ENCODE results near the gene YWHAE.
"Not testable (repeated sequence)": the region's sequence is repeated elsewhere in the genome, so short reads cannot be mapped to it uniquely, and the experiment has no call there.

Gene YWHAE

DNA sequence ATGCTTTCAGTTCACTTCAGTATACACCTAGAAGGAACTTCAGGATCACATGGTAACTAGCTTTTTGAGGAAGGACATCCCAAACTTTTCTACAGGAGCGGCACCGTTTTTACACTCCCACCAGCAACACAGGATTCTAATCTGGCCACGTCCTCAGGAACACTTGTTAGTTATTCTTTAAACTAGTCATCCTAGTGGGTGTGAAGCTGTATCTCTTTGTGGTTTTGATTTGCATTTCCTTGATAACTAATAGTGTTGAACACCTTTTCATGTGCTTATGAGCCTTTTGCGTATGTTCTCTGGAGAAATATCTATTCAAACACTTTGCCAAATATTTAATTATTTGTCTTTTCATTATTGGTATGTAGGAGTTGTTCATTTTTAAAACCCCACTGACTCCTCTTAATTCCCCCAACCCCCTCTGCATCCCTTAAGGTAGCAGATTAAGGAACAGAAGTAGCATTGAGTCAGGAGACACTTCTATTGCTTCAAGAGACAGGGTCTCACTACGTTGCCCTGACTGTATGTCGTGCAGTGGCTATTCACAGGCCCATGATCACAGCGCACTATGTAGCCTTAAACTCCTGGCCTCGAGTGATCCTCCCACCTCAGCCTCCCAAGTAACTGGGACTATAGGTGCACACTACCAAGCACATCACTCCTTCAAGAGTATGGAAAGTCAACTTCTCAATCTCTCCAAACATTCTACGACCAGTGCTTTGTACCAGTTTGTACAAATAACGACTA is 25.4 kb downstream of the YWHAE start:
- DNase-seq (ENCODE audit: low read depth in 1 of 2, low spot score in 1 of 2) = peak in 1 of 2 donors; percentile 7

DNA sequence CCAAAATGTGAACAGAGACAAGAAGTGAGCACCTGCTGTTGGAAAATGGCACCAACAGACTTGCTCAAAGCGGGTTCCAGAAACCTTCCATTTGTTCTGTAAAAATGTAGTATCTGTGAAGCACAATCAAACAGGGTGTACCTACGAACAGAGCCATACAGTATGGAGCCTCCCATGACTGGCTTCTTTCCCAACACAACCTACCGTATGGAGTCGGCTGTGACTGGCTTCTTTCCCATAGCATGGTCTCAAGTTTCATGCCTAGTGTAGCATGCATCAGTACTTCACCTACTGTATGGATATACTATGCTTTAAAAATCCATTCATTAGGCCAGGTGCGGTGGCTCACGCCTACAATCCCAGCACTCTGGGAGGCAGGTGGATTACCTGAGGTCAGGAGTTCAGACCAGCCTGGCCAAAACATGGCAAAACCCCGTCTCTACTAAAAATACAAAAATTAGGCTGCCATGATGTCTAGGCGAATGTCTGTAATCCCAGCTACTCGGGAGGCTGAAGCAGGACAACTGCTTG is 26.2 kb downstream of the YWHAE start:
- DNase-seq (ENCODE audit: low read depth in 1 of 2, low spot score in 1 of 2) = no peak

DNA sequence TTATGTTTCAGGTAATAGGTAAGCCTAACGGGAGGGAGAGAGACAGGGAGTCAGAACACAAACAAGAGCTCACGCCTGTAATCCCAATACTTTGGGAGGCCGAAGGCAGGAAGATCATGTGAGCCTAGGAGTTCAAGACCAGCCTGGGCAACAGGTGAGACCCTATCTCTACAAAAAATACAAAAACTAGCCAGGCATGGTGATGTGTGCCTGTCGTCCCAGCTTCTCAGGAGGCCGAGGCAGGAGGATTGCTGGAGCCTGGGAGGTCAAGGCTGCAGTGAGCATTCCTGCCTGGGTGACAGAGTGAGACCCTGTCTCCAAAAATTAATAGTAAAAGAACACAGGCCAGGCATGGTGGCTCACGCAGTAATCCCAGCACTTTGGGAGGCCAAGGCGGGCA is 27.4 kb downstream of the YWHAE start:
- DNase-seq (ENCODE audit: low read depth in 1 of 2, low spot score in 1 of 2) = no peak

DNA sequence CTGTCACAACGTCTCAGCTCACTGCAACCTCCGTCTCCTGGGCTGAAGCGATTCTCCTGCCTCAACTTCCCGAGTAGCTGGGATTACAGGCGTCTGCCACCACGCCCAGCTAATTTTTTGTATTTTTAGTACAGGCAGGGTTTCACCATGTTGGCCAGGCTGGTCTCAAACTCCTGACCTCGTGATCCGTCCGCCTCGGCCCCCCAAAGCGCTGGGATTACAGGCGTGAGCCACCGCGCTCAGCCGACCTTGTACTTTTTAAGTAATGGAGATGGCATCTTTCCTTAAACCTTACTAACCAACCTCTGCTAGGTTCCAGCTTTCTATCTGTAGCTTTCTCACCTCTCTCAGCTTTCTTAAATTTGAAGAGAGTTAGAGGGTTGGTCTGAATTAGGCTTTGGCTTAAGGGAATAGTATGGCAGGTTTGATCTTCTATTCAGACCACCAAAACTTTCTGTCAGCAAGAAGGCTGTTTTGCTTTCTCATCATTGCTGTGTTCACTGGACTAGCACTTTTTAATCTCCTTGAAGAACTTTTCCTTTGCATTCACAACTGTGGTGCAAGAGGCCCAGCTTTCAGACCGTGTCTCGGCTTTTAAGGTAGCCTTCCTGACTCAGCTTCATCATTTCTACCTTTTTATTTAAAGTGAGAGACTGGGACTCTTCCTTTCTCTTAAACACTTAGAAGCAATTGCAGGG is 28.0 kb downstream of the YWHAE start:
- no peak for DNase-seq (ENCODE audit: low read depth in 1 of 2, low spot score in 1 of 2)

DNA sequence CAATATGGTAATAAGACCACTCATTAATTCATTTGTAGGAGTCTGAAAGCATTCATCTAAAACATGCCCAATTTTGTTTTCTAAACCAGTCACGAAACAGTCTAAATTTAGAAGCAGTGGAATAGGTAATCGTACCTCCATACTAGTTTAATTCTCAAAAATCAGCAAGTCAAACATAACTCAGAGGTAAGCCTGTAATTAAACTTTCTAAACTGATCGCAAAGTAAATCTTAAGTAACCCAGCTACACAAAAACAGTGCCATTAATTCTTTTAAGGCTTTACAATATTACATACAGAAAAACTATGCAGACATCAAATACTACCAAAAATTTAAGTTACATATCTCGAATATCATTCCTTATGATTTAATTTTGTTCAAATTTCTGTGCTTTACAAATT is 31.4 kb downstream of the YWHAE start:
- no peak for DNase-seq (ENCODE audit: low read depth in 1 of 2, low spot score in 1 of 2)

DNA sequence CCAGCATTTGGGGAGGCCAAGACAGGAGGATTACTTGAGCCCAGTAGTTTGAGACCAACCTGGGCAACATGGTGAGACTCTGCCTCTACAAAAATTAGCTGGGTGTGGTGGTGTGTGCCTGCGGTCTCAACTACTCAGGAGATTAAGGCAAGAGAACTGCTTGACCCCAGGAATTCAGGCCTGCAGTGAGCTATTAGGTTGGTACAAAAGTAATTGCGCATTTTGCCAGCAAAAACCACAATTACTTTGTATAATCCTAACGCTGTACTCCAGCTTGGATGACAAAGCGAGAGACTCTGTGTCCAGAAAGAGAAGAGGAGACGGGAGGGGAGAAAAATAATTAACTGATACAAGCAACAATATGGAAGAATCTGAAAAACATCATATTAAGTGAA is 32.7 kb downstream of the YWHAE start:
- DNase-seq (ENCODE audit: low read depth in 1 of 2, low spot score in 1 of 2) = no peak

DNA sequence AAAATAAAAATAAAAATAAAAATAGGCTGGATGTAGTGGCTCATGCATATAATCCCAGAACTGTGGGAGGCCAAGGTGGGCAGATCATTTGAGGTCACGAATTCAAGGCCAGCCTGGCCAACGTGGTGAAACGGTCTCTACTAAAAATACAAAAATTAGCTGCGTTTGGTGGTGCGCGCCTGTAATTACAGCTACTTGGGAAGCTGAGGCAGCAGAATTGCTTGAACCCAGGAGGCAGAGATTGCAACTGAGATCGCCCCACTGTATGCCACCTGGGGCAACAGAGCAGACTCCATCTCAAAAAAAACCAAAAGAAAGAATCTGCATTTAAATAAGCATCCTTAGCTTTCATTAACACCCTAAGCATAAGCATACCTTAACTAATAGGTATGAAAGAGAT is 33.8 kb downstream of the YWHAE start:
- no peak for DNase-seq (ENCODE audit: low read depth in 1 of 2, low spot score in 1 of 2)

DNA sequence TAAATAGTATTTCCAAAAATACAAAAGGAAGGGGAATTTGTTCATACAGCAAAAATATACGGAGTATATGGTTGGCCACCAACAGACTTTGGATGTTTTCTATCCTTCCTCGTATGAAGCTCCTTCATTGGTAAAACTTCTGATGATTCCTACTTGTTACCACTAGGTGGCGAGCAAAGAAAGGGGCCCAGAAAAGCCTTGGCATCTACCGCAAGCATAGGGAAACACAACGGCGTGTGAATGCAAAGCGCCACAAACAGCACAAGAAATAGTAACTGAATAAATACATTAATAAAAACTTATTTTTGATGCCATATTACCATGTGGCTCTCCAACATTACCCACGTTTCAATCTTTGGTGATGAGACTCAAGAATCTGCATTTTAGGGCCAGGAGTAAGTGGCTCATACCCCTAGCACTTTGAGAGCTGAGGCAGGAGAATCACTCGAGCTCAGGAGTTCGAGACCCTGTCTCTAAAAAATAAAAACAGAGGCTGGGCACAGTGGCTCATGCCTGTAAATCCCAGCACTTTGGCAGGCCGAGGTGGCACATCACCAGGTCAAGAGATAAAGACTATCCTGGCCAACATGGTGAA is 34.5 kb downstream of the YWHAE start:
- peak in 1 of 2 donors; percentile 53 for DNase-seq (ENCODE audit: low read depth in 1 of 2, low spot score in 1 of 2)

DNA sequence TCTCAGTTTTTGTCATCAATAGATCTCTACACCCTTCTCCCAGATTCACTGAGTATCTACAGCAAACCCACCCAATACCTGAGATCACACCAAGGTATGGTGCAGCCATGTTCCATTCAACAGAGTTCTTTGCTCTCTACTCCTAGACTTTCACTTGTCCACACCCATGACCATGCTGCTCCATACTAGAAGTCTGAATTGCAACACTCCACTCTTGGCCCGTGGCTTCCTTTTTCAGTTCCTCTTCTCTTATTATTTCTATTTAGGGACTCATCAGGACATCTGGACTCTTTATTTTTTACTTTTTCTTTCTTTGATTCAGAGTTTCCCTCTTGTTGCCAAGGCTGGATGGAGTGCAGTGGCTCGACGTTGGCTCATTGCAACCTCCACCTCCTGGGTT is 37.1 kb downstream of the YWHAE start:
- no peak for DNase-seq (ENCODE audit: low read depth in 1 of 2, low spot score in 1 of 2)

DNA sequence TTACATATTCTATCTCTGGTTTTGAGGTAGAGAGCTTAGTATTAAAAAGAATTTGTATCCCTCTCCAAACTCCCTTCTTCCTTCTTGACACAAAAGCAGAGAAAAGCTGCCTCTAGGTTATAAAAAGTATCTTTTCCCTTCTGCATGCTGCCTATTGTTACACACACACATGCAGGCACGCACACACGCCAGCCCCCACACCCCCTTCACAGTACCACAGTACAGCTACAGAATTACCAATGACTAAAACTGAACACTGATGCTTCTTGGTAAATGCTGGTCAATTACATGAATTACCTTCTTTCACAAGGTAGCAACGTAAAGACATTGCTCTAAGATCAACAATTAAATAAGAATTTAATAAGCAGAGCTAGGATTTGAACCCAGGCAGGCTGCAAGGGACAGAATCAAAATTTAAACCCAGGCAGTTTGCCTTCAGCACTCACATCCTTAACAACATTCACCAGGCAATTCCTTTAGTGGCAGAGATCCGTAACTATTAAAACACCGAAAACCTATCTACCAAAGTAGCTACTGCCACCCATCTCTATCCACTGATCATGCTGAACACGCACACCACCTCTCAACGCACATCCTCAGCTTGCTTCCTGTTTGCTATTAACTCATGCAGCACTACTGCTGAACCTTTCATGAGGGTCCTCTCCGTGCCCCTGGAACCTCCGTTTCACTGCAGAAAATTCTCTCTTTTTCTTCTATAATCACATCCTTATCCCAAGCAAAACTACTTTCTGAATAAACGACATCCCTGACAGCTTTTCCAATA is 37.8 kb downstream of the YWHAE start:
- DNase-seq (ENCODE audit: low read depth in 1 of 2, low spot score in 1 of 2) = no peak

DNA sequence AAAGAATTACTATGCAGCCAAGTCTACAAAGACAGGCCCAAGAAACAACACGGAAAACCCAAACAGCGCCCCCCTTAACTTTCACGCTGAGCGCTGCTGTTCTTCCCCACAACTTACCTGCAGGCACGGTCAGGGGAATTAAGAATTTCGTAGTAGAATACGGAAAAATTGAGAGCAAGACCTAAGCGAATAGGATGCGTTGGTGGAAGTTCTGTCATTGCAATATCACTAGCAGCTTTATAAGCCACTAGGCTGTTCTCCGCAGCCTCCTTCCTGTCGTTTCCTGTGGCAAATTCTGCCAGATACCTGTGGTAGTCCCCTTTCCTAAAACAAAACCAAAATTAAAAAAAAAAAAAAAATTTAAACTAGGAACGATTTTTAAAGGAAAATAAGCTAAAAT is 39.0 kb downstream of the YWHAE start:
- DNase-seq (ENCODE audit: low read depth in 1 of 2, low spot score in 1 of 2) = no peak

DNA sequence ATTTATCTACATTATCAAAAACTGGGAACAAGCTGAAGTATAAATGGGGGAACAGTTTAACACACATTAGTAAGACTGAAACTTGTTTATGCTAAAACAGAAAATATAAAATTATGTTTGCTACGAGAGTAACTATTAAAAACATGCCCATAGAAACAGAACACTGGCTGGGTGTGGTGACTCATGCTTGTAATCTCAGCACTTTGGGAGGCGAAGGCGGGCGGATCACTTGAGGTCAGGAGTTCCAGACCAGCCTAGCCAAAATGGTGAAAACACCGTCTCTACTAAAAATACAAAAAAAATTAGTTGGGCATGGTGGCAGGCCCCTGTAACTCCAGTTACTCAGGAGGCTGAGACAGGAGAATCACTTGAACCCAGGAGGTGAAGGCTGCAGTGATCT is 39.7 kb downstream of the YWHAE start:
- not testable (repeated sequence) for DNase-seq (ENCODE audit: low read depth in 1 of 2, low spot score in 1 of 2)

DNA sequence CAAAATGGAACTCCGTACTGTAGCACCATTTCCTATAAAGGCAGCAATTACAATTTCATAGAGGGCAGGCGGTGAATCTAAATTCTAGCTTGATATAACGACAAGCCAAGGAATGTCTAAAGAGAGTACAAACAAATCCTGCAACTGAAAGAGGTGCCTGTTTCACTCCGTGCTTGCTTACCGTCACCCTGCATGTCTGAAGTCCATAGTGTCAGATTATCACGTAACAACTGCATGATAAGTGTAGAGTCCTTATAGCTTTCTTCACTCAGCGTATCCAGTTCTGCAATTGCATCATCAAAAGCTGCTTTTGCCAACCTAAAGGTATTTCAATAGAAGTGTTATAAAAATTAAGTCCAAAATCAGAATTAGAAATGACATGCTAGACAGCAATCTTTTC is 46.0 kb downstream of the YWHAE start:
- DNase-seq (ENCODE audit: low read depth in 1 of 2, low spot score in 1 of 2) = no peak

DNA sequence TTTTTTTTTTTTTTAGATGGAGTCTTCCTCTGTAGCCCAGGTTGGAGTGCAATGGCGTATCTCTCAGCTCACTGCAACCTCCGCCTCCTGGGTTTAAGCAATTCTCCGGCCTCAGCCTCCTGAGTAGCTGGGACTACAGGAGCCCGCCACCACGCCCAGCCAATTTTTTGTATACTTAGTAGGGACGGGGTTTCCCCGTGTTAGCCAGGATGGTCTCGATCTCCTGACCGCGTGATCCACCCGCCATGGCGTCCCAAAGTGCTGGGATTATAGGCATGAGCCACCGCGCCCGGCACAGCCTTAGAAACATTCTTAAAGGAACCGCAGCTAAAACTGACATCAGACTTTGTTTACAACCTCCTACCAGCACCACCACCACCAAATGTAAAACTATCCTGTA is 47.5 kb downstream of the YWHAE start:
- DNase-seq (ENCODE audit: low read depth in 1 of 2, low spot score in 1 of 2) = not testable (repeated sequence)

DNA sequence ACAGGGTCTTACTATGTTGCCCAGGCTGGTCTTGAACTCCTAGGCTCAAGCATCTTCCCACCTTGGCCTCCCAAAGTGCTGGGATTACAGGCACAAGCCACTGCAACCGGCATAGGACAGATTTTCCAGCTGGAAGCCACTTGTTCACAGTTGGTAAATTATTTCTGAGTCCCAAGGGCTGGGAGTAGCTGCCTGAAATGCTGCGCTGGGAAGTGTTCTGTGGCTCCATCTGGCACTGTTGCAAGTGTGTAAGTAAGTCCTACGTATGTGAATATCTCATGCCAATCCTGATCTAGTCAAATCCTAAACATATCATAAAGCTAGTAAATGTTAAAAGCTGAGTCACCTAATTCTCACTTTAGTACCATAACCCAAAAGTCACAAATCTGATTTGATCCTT is 48.1 kb downstream of the YWHAE start:
- DNase-seq (ENCODE audit: low read depth in 1 of 2, low spot score in 1 of 2) = no peak

DNA sequence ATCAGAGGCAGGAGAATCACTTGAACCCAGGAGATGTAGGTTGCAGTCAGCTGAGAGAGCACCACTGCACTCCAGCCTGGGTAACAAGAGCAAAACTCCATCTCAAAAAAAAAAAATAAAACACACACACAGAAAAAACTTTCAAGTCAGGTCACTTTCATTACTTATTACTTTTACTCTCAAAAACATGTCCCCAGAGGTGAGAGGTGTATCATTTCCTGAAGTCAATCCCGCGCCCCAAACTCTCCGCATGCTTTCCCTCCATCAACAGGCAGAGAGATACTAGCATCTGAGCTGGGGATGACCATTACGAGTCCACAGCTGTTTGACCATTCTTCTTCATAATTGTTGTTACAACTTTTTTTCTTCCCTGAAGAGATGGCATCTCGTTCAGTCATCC is 48.7 kb downstream of the YWHAE start:
- no peak for DNase-seq (ENCODE audit: low read depth in 1 of 2, low spot score in 1 of 2)

DNA sequence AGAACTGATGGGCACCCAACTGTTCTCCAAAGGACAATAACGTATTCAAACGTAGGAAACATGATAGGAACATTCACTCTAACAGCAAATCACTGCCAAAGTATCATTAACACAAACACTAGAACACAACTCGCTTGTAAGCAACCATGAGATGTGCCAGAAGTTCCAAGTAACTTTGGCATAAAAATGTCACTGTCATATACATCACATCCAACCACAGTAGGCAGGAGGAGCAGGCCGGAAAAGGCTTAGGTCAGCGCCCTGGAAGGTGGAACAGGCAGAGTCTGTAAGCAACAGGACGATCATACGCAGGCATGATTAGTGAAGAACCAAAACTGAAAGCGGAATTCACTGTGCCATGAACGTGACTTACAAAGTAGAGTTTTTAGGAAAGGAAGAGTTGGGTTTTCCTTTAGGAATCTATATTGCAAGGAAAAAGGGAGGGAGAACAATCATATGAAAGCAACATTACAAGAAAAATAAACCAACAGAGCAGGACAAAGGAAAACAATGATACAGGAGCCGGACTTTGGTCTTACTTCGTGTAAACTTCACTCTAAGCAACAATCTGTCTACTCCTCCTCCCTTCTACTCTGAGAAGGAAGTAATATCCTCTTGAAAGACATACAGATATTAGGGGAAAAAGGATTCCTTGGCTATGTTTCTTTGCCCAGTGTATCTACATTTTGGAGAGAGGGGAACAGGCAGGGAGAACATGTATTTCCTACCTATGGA is 52.3 kb downstream of the YWHAE start:
- DNase-seq (ENCODE audit: low read depth in 1 of 2, low spot score in 1 of 2) = no peak

DNA sequence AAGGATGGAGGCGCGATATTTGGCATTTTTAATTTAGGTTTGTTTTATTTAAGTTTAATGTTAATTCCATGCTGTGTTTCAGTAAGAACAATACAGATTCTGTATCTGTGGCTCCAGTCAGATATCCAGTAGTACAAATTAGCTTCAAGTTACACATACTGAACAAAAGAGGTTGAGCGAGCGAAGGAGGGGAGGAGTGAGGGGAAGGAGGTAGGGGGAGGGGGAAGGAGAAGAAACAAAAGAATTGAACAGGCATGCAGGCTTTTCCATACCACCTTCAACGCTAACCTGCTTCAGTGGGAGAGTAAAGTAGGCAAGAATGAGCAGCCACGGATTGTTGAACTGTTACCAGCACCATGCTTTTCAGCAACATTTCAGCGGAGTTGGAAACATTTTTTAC is 55.5 kb downstream of the YWHAE start:
- no peak for DNase-seq (ENCODE audit: low read depth in 1 of 2, low spot score in 1 of 2)

DNA sequence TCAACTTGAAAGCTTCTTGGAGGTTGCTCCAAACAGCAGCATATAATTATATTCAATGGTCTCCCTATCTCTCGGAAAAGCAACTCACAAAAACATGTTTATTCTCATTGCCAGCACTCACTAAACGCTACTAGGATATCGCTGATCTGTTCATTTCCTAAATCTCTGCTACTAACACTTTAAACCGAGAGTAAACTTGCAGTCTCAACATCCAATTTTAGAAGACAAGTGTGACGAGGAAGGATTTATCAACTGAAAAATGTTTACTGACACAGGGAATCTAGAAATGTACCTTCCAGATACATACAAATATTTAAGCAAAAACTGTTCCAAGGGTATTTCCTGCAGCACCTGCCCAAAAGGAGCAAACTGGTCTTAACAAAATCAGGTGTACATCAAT is 56.5 kb downstream of the YWHAE start:
- no peak for DNase-seq (ENCODE audit: low read depth in 1 of 2, low spot score in 1 of 2)

DNA sequence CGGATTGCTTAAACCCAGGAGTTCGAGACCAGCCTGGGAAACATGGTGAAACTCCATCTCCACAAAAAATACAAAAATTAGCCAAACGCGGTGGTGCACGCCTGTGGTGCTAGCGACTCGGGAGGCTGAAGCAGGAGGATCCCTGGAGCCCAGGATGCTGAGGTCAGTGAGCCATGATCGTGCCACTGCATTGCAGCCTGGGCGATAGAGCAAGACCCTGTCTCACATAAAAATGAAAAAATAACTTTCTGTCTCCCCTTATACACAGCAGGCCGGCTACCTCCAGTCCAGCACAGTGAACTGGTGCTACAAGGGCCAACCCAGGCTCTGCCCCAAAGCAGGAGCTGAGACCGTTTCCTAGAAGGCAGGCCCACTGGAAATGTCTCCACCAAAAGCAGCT is 59.7 kb downstream of the YWHAE start:
- no peak for DNase-seq (ENCODE audit: low read depth in 1 of 2, low spot score in 1 of 2)

DNA sequence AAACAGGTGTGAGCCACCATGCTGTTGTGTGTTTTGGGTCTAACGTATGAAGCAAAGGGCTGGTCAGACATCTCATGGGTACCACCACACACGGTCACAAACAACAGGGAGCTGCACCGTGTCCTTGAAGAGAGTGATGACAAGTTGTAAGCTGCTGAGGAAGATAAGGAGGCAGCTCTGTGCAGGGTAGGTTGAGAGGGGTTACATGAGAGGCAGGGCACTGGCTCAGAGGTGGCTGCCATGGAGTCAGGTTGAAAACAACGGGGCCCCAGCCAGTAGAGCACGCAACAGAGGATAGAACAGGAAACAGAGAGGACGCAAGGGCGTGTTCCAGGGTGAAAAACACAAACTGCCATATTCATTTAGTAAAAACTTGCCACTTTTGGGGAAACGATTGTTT is 68.3 kb downstream of the YWHAE start:
- DNase-seq (ENCODE audit: low read depth in 1 of 2, low spot score in 1 of 2) = no peak

Data from activated CD4-positive, alpha-beta T cell treated with anti-CD3 and anti-CD28 coated beads, Interleukin-2, amount 50 U/mL, for 24 hours (primary cell).